ENCODE measurements around the gene EEA1. TPM values are rescaled to one million over a fixed set of nuclear protein-coding genes. Genes with fewer than 3 reads are reported as not detected.

The EEA1 gene
- total and polyA plus RNA-seq, 2 of the 4 experiments (the other 2 are of a cell fraction) = 4.6 to 12.5 TPM

DNA sequence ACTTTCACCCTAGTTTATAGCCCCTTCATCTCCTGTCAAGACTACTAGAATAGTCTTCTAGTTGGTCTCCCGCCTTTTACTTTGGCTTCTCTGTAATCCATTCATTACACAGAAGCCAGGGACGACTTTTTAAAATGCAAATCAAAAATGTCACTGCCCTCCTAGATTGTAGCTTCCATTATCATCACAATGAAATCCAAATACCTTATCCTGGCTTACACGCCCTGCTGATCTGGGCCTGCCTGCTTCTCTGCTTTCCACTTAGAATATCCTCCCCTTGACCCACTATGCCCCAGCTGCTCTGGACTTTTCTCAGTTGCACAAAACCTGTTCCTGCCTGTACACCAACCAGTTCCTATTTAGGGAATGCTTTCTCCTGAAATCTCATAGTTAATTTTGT is 4.5 kb upstream of the EEA1 start:
- CTCF ChIA-PET = interaction anchor here (0.6 kb wide), 1 partner anchor 95 kb away, joined by 4 read pairs; no protein-coding TSS in a partner anchor
- Histone ChIP-seq H4K91ac (ENCODE audit: insufficient read depth, low read depth, low read length) (peak overlapping the region; percentile 16; the same call in 1 of the 2 replicates), H3K4ac (ENCODE audit: low read depth, low read length) (peak overlapping the region; percentile 41; the same call in 1 of the 2 replicates), H3K79me1 (ENCODE audit: low read depth in 1 of 2, low read length in 2 of 2) (no peaks in the 10 kb centered on the region; a peak in 1 of 4 replicates), H4K20me1 (ENCODE audit: insufficient read depth, low read length) (no peaks in the 10 kb centered on the region), H4K8ac (ENCODE audit: low read depth in 2 of 2, low read length in 2 of 2) (no peak overlapping the region), H3K9ac (ENCODE audit: low read depth, low read length) (no peak overlapping the region), H3K23ac (ENCODE audit: low read depth, low read length) (no peak overlapping the region), H3K18ac (ENCODE audit: low read depth, low read length) (no peak overlapping the region), H3K14ac (replicated peaks; ENCODE audit: low read depth, low read length) (no peak overlapping the region), H3K4me2 (ENCODE audit: low read depth, low read length) (no peak overlapping the region), H3K56ac (ENCODE audit: extremely low read depth, insufficient read depth, low read length) (no peak overlapping the region), H3K4me1 (ENCODE audit: control insufficient read depth, insufficient read depth, low read length) (peaks cover 7% of the 10 kb centered on the region), H3K4me3 (ENCODE audit: insufficient read depth, low read depth, low read length) (no peak overlapping the region), H2BK20ac (ENCODE audit: low read depth, low read length) (no peak overlapping the region; the same call in 1 of the 2 replicates), H3K9me1 (ENCODE audit: insufficient read depth, low read length) (0 out of 2 replicates have a peak, but pooled peaks cover 3% of the 10 kb centered on the region), H3K36me3 (ENCODE audit: control insufficient read depth, insufficient read depth, low read length) (no peaks in the 10 kb centered on the region), H2AK5ac (ENCODE audit: low read depth, low read length) (no peak overlapping the region), H2AFZ (replicated peaks; ENCODE audit: low read length, poor library complexity) (no peak overlapping the region), H3K27ac (ENCODE audit: insufficient read depth, low read length) (no peak overlapping the region), H2BK120ac (ENCODE audit: low read depth, low read length) (peak overlapping the region; percentile 23; the same call in 1 of the 2 replicates), H4K5ac (ENCODE audit: low read depth, low read length) (no peak overlapping the region), H3K9me3 (ENCODE audit: control insufficient read depth, insufficient read depth, low read length) (no peaks in the 10 kb centered on the region), H2BK15ac (ENCODE audit: low read depth, low read length) (no peak overlapping the region), H2BK5ac (ENCODE audit: low read depth, low read length, poor library complexity, severe bottlenecking) (no peak overlapping the region), H3K27me3 (ENCODE audit: control insufficient read depth, insufficient read depth, low read length) (no peaks in the 10 kb centered on the region), H2AK9ac (replicated peaks; ENCODE audit: low read depth, low read length, poor library complexity) (no peak overlapping the region)
- dilution Hi-C loops (cut with HindIII; ENCODE audit: low sequenced_read_pairs, unreplicated experiment) (no loop called here), in situ Hi-C loops (cut with MboI; ENCODE audit: low sequenced_read_pairs) (no loop called here), intact Hi-C loops (cut with micrococcal nuclease) (no loop called here)
- DNase-seq (no peak), ATAC-seq (ENCODE audit: low read depth) (no peak)
- BruUV-seq (replicated peaks) = no TSS peak
- WGBS, 2 experiments (ENCODE audit: extremely low coverage in 2 of 2, insufficient read length in 1 of 2) = 100% methylated on average over 2 of the region's 3 CpGs; no CpG with 5 or more reads in 1 of the 2 experiments
- no peak for TF ChIP-seq RAD21 (IDR thresholded peaks at IDR 0.05; ENCODE audit: low read length)
- no peak for TF ChIP-seq MAFK (IDR thresholded peaks at IDR 0.05; ENCODE audit: low read depth, low read length)
- TF ChIP-seq CEBPB (IDR thresholded peaks at IDR 0.05; ENCODE audit: low read depth, low read length) = no peak
- TF ChIP-seq FOS (IDR thresholded peaks at IDR 0.05; ENCODE audit: low read depth, low read length) = no peak
- no peak for TF ChIP-seq NFE2L2 (IDR thresholded peaks at IDR 0.05; ENCODE audit: low read depth, low read length)
- no peak for TF ChIP-seq SMC3 (IDR thresholded peaks at IDR 0.05; ENCODE audit: low read depth, low read length)
- TF ChIP-seq, protein P1, sequence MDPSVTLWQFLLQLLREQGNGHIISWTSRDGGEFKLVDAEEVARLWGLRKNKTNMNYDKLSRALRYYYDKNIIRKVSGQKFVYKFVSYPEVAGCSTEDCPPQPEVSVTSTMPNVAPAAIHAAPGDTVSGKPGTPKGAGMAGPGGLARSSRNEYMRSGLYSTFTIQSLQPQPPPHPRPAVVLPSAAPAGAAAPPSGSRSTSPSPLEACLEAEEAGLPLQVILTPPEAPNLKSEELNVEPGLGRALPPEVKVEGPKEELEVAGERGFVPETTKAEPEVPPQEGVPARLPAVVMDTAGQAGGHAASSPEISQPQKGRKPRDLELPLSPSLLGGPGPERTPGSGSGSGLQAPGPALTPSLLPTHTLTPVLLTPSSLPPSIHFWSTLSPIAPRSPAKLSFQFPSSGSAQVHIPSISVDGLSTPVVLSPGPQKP (IDR thresholded peaks at IDR 0.05; ENCODE audit: borderline replicate concordance, low read depth, low read length) = no peak
- no peak for TF ChIP-seq CHD1 (IDR thresholded peaks at IDR 0.05; ENCODE audit: low read depth, low read length)
- TF ChIP-seq RCOR1 (IDR thresholded peaks at IDR 0.05; ENCODE audit: insufficient replicate concordance, low read length) = no peak
- TF ChIP-seq BHLHE40 (IDR thresholded peaks at IDR 0.05; ENCODE audit: low read depth, low read length) = no peak
- no peak for TF ChIP-seq MXI1 (IDR thresholded peaks at IDR 0.05; ENCODE audit: borderline replicate concordance, low read depth, low read length)
- no peak for TF ChIP-seq MAZ (IDR thresholded peaks at IDR 0.05; ENCODE audit: borderline replicate concordance, low read depth, low read length)
- no peak for TF ChIP-seq POLR2A (IDR thresholded peaks at IDR 0.05; ENCODE audit: low read depth, low read length)
- no peak for TF ChIP-seq RFX5 (IDR thresholded peaks at IDR 0.05; ENCODE audit: low read depth, low read length)
- POLR2A ChIA-PET (ENCODE audit: unreplicated experiment) = no interaction called here
